Breast epithelium (tissue), 3 donors: Measurements from ENCODE around the gene SOX1.

Experiments used
- CTCF ChIP-seq, 3 donors: fragments of 450-650 bp; IDR thresholded peaks; one replicate each; pipeline ENCODE4 v1.5.1; 2016 to 2017; ENCODE audit warnings: antibody characterized with exemption in 3 of 3, mild to moderate bottlenecking in 3 of 3, moderate library complexity in 3 of 3
- POLR2A ChIP-seq: fragments of 450-650 bp; IDR thresholded peaks from one replicate; pipeline ENCODE4 v1.6.1; 2016; ENCODE audit warnings: antibody characterized with exemption, mild to moderate bottlenecking, moderate library complexity
- POLR2AphosphoS5 ChIP-seq, 3 donors: sonication (generic); formaldehyde crosslinking; IDR thresholded peaks; one replicate each; pipeline ENCODE4 v1.6.1; 2017; ENCODE audit warnings: antibody characterized with exemption in 3 of 3

- TF ChIP-seq POLR2AphosphoS5 (IDR thresholded peaks at IDR 0.05), result no peak
- TF ChIP-seq CTCF (IDR thresholded peaks at IDR 0.05), result no peak
- TF ChIP-seq POLR2A, result no peak
Observed at GRCh38 chr13:112059457-112060281, 7.3 kb upstream of the SOX1 start.
